T47D (cell line): ENCODE measurements around the gene RASA1.
"Not testable (repeated sequence)": the region's sequence is repeated elsewhere in the genome, so short reads cannot be mapped to it uniquely, and the experiment has no call there.

Experiments used
- DNase-seq, 2 experiments: peaks; one replicate each; pipeline versions ENCODE4 v3.0.0 to v3.0.0-alpha.2; 2011 to 2012; ENCODE audit warnings: low read depth in 1 of 2, low spot score in 1 of 2
- JUND ChIP-seq: IDR thresholded peaks from 2 replicates; pipeline ENCODE4 v1.6.1; 2012; ENCODE audit warnings: low read depth
- in situ Hi-C: cut with HindIII; loops from 2 replicates; pipeline ENCODE4 v1.10.0; 2016; ENCODE audit warnings: low sequenced_read_pairs, low pct_unique_long_range_greater_than_20kb

Gene RASA1

GRCh38 chr5:87302061-87302460 lies 34.4 kb downstream of the RASA1 start:
- no peak for TF ChIP-seq JUND

GRCh38 chr5:87303324-87303723 lies 35.6 kb downstream of the RASA1 start:
- no peak for DNase-seq
- in situ Hi-C loops = no loop called here
- TF ChIP-seq JUND = no peak

More at GRCh38 chr5:87302061-87302460, 34.4 kb downstream of the RASA1 start:
- in situ Hi-C loops = no loop called here
- no peak for DNase-seq

- in situ Hi-C loops, DNase-seq: not testable (repeated sequence)
Measured at GRCh38 chr5:87306090-87306489, 38.4 kb downstream of the RASA1 start.

DNA sequence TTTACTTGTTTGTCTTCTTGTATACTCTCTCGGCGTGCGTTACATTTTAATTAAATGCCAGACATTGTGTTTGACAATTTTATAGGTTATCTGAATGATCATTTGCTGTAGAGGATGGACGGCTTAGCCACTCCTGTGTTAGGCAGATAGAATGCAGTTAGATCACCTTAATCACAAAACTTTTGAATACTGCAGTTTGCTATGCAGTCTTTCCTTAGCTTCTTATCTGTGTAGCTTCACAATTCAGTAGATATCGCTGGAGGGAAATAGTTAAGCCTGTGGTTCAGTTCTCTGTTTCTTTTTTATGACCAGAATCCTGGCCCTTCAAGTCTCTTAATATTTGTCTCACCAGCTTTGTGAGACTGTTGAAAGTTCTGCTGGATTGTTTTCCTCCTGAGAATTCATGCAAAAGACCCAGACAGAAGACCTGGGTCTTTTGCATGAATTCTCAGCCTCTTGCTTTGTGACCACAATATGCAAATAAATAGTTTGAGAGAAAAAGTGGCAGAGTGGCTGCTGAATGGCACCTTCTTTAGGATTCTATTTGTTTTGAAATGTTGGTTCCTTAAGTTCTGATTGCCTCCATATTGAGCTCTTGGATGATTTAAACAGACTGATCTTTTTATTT lies 40.2 kb downstream of the RASA1 start:
- in situ Hi-C loops = no loop called here
- TF ChIP-seq JUND = no peak
- no peak for DNase-seq

DNA sequence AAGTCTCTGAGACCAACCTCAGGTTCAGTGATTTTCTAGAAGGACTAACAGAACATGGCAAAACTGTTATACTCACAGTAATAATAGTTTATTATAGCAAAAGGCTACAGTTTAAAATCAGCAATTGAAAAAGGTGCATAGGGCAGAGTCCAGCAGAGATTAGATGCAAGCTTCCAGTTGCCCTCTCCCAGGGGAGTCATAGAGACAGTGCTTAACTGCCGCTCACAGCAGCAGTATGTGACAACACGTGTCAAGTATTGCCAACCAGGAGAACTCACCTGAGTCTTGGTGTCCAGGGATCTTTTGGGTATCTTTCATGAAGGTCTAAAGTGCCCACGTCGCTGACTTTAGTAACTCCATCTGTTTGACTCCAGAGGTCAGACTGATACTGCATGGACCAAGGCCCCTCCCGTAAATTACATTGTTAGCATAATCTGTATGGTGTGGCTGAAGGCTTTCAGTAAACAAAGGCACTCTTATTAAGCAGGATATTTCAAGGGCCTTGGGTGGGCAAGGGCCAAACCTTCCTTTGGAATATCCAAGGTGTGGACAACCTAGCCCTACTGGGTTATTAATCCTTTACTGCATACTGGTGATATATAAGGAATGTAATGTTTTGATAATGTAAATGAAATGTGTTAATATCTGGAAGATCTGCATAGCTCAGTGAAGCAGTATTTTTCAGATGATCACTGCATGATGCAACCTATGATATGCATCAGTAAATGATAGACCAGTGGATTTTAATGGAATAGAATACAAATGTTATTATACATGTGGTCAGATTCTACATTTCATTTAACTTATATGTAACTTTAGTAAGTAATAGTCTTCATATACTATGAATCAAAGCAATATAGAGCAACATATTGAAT lies 44.0 kb downstream of the RASA1 start:
- no peak for TF ChIP-seq JUND
- no peak for DNase-seq
- in situ Hi-C loops = no loop called here

DNA sequence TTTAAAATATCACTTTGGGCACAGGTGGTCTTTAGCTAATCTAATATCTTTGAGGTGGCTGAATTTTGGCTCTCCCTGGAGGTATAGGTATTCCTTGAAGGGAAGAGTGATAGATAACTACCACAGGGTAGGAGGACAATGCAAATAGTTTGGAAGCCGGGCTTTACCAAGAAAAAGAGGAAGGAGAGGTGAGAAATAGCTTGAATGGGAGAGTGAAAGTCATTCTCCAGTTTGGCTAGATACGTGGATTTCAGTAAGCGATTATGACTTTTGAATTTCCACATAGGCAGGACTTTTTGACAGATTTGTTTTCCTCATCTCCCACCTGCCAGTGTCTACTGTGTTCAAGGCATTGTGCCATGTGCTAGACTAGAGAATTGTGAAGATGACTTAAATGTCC lies 45.5 kb downstream of the RASA1 start:
- in situ Hi-C loops = no loop called here
- DNase-seq = no peak
- no peak for TF ChIP-seq JUND

- DNase-seq = no peak
- in situ Hi-C loops = no loop called here
- no peak for TF ChIP-seq JUND
Measured at GRCh38 chr5:87319469-87319868, 51.8 kb downstream of the RASA1 start.

DNA sequence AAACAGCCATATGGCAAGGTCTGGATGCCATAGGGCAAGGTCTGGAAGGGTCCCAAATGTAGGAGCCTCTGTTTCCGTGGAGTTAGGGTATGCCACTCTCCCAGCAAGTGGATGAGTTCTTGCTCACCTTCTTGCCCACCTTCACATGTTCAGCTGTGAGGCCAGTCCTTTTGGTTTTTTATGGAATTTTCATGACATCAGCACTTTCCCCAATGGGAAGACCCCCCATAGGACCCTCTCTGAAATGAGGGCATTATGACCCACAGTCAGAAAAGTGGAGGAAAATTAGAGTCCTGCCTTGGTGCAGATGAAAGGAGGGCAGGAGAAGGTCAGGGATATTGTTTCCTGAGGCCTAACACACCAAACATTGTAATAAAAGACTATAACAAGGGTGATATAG lies 53.9 kb downstream of the RASA1 start:
- in situ Hi-C loops = no loop called here
- no peak for TF ChIP-seq JUND
- no peak for DNase-seq

- in situ Hi-C loops = no loop called here
- no peak for TF ChIP-seq JUND
- DNase-seq = no peak
Measured at GRCh38 chr5:87322381-87322780, 54.7 kb downstream of the RASA1 start.

DNA sequence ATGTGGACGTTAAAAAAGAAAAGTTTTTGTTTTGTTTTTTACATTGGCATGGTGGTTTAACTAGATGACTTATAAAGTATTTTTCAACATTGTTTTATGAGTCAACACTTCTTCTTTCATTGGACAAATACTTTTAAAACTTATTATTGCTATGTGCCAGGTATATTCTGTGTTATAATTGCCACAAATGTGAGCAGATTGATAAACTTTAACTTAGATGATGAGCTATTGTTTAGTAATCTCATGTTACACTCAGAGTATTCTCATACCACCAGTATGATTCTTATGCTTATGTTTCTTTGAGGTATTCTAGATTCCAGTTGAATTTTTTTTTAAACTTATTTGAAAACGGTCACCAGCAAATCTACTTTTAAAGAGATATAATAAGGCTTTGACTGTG lies 60.3 kb downstream of the RASA1 start:
- no peak for TF ChIP-seq JUND
- DNase-seq = no peak
- in situ Hi-C loops = no loop called here

DNA sequence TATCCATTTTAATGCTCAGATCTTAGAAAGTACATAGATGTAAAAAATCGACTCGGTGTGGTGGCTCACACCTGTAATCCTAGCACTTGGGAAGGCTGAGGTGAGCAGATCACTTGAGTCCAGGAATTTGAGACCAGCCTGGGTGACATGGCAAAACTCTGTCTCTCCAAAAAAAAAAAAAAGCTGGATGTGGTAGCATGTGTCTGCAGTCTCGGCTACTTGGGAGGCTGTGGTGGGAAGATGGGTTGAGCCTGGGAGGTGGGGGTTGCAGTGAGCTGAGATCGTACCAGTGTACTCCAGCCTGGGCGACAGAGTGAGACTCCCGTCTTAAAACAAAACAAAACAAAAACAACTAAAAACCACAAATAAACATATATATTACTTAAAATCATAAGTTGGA lies 61.4 kb downstream of the RASA1 start:
- TF ChIP-seq JUND = no peak
- DNase-seq = no peak
- in situ Hi-C loops = no loop called here

- no peak for DNase-seq
- in situ Hi-C loops = no loop called here
- TF ChIP-seq JUND = no peak
Measured at GRCh38 chr5:87339986-87340385, 72.3 kb downstream of the RASA1 start.

GRCh38 chr5:87340716-87341115 lies 73.0 kb downstream of the RASA1 start:
- DNase-seq = no peak
- in situ Hi-C loops = no loop called here
- TF ChIP-seq JUND = no peak
